ENCODE results near the gene TBC1D12. TPM values are rescaled to one million over a fixed set of nuclear protein-coding genes. Genes with fewer than 3 reads are reported as not detected.
A peak's percentile ranks its signal among the peaks of the same experiment; 100 is the strongest.
"Not testable (repeated sequence)": the region's sequence is repeated elsewhere in the genome, so short reads cannot be mapped to it uniquely, and the experiment has no call there.

The TBC1D12 gene
- polyA plus RNA-seq (ENCODE audit: insufficient read length in 4 of 4) = 10 to 100 TPM; 19.5 to 26.9 (median 23.1) TPM

GRCh38 chr10:94402204-94402842 lies at the start of gene TBC1D12:
TSS of gene TBC1D12 (plus strand) at chr10:94402541. CDS start at chr10:94402614, 73 bp downstream.
- DNase-seq (ENCODE audit: low read depth in 4 of 4, low spot score in 3 of 4) = peak; percentile 89 to 92 (median 90)

GRCh38 chr10:94353336-94353735 lies 49.0 kb upstream of the TBC1D12 start:
- no peak for DNase-seq (ENCODE audit: low read depth in 4 of 4, low spot score in 3 of 4)

GRCh38 chr10:94355841-94356240 lies 46.5 kb upstream of the TBC1D12 start:
- DNase-seq (ENCODE audit: low read depth in 4 of 4, low spot score in 3 of 4) = no peak

- no peak for DNase-seq (ENCODE audit: low read depth in 4 of 4, low spot score in 3 of 4)
Measured at GRCh38 chr10:94357193-94357592, 45.1 kb upstream of the TBC1D12 start.

GRCh38 chr10:94358480-94358879 lies 43.9 kb upstream of the TBC1D12 start:
- no peak for DNase-seq (ENCODE audit: low read depth in 4 of 4, low spot score in 3 of 4)

- no peak for DNase-seq (ENCODE audit: low read depth in 4 of 4, low spot score in 3 of 4)
Measured at GRCh38 chr10:94361171-94361794, 41.1 kb upstream of the TBC1D12 start.

GRCh38 chr10:94362360-94363250 lies 39.7 kb upstream of the TBC1D12 start, which contains the start of gene NOC3L:
TSS of gene NOC3L (minus strand) at chr10:94362939. CDS start at chr10:94362838, 101 bp downstream.
- DNase-seq (ENCODE audit: low read depth in 4 of 4, low spot score in 3 of 4) = peak; percentile 88 to 91 (median 90)

- no peak for DNase-seq (ENCODE audit: low read depth in 4 of 4, low spot score in 3 of 4)
Measured at GRCh38 chr10:94363251-94363565, 39.1 kb upstream of the TBC1D12 start.

- DNase-seq (ENCODE audit: low read depth in 4 of 4, low spot score in 3 of 4) = no peak
Measured at GRCh38 chr10:94364482-94364881, 37.9 kb upstream of the TBC1D12 start.

GRCh38 chr10:94366382-94366781 lies 36.0 kb upstream of the TBC1D12 start:
- no peak for DNase-seq (ENCODE audit: low read depth in 4 of 4, low spot score in 3 of 4)

- no peak for DNase-seq (ENCODE audit: low read depth in 4 of 4, low spot score in 3 of 4)
Measured at GRCh38 chr10:94370501-94370900, 31.8 kb upstream of the TBC1D12 start.

- DNase-seq (ENCODE audit: low read depth in 4 of 4, low spot score in 3 of 4) = no peak
Measured at GRCh38 chr10:94375374-94375773, 27.0 kb upstream of the TBC1D12 start.

GRCh38 chr10:94376865-94377264 lies 25.5 kb upstream of the TBC1D12 start:
- no peak for DNase-seq (ENCODE audit: low read depth in 4 of 4, low spot score in 3 of 4)

GRCh38 chr10:94383530-94383929 lies 18.8 kb upstream of the TBC1D12 start:
- no peak for DNase-seq (ENCODE audit: low read depth in 4 of 4, low spot score in 3 of 4)

GRCh38 chr10:94385733-94386132 lies 16.6 kb upstream of the TBC1D12 start:
- DNase-seq (ENCODE audit: low read depth in 4 of 4, low spot score in 3 of 4) = not testable (repeated sequence)

- not testable (repeated sequence) for DNase-seq (ENCODE audit: low read depth in 4 of 4, low spot score in 3 of 4)
Measured at GRCh38 chr10:94392117-94392516, 10.2 kb upstream of the TBC1D12 start.

GRCh38 chr10:94397549-94398370 lies 4.6 kb upstream of the TBC1D12 start:
- no peak for DNase-seq (ENCODE audit: low read depth in 4 of 4, low spot score in 3 of 4)

GRCh38 chr10:94398762-94399161 lies 3.6 kb upstream of the TBC1D12 start:
- DNase-seq (ENCODE audit: low read depth in 4 of 4, low spot score in 3 of 4) = no peak

GRCh38 chr10:94402843-94403379 lies 570 bp downstream of the TBC1D12 start:
- peak in 1 of 4 donors; percentile 56 for DNase-seq (ENCODE audit: low read depth in 4 of 4, low spot score in 3 of 4)

All from right renal pelvis (tissue), 4 donors.